ENCODE data around the gene TMPRSS4.

The TMPRSS4 gene

GRCh38 chr11:118152552-118153471, 75.9 kb downstream of the TMPRSS4 start, which contains the start of gene SCN4B:
SCN4B (minus strand) TSS chr11:118152823; CDS start chr11:118152673, 150 bp downstream.
- peak; percentile 82 for DNase-seq

GRCh38 chr11:118153516-118153915, 76.6 kb downstream of the TMPRSS4 start:
- no peak for DNase-seq

GRCh38 chr11:118153976-118154375, 77.1 kb downstream of the TMPRSS4 start:
- no peak for DNase-seq

GRCh38 chr11:118154641-118155040, 77.8 kb downstream of the TMPRSS4 start:
- DNase-seq = no peak

GRCh38 chr11:118155776-118156530, 79.1 kb downstream of the TMPRSS4 start:
- no peak for DNase-seq

GRCh38 chr11:118156531-118157185, 79.8 kb downstream of the TMPRSS4 start:
- no peak for DNase-seq

- no peak for DNase-seq
Measured at GRCh38 chr11:118157186-118157895, 80.5 kb downstream of the TMPRSS4 start.

GRCh38 chr11:118161786-118162185, 84.9 kb downstream of the TMPRSS4 start:
- DNase-seq = no peak

GRCh38 chr11:118162846-118163245, 86.0 kb downstream of the TMPRSS4 start:
- DNase-seq = no peak

- no peak for DNase-seq
Measured at GRCh38 chr11:118163494-118163893, 86.6 kb downstream of the TMPRSS4 start.

- DNase-seq = no peak
Measured at GRCh38 chr11:118164885-118165284, 88.0 kb downstream of the TMPRSS4 start.

- no peak for DNase-seq
Measured at GRCh38 chr11:118166641-118167040, 89.8 kb downstream of the TMPRSS4 start.

GRCh38 chr11:118167253-118167652, 90.4 kb downstream of the TMPRSS4 start:
- no peak for DNase-seq

GRCh38 chr11:118167906-118168305, 91.0 kb downstream of the TMPRSS4 start:
- no peak for DNase-seq

- no peak for DNase-seq
Measured at GRCh38 chr11:118168316-118168715, 91.4 kb downstream of the TMPRSS4 start.

- DNase-seq = no peak
Measured at GRCh38 chr11:118168751-118169150, 91.9 kb downstream of the TMPRSS4 start.

GRCh38 chr11:118169300-118170140, 92.6 kb downstream of the TMPRSS4 start:
- DNase-seq = no peak

- no peak for DNase-seq
Measured at GRCh38 chr11:118170231-118170630, 93.4 kb downstream of the TMPRSS4 start.

GRCh38 chr11:118170882-118171268, 94.0 kb downstream of the TMPRSS4 start:
- DNase-seq = no peak

Measured in right kidney (tissue), 1 donor.